Epithelial cell of proximal tubule (primary cell): ENCODE measurements around the gene WDR64. TPM values are rescaled to one million over a fixed set of nuclear protein-coding genes. Genes with fewer than 3 reads are reported as not detected.

Source experiments
- DNase-seq: peaks from one replicate; pipeline ENCODE4 v3.0.0-alpha.2; 2011; ENCODE audit warnings: low read depth
- H3K4me3 ChIP-seq: 2 replicates; pipeline ENCODE4 v1.5.1; 2011; ENCODE audit warnings: low read depth, mild to moderate bottlenecking, low read length
- total RNA-seq: library from RNA; depleted of rRNA; stranded (reverse); fragments of >200 nt; gene quantifications from 2 replicates; pipeline ENCODE4 v1.2.3, GENCODE V29; 2015
- TF ChIP-seq, protein P1 (sequence below): conservative IDR thresholded peaks from 2 replicates; pipeline ENCODE4 v1.5.1; 2012; ENCODE audit warnings: low read depth, mild to moderate bottlenecking, low read length

WDR64 gene
- total RNA-seq, 1 donor from 2014 or later, result not detected

DNA sequence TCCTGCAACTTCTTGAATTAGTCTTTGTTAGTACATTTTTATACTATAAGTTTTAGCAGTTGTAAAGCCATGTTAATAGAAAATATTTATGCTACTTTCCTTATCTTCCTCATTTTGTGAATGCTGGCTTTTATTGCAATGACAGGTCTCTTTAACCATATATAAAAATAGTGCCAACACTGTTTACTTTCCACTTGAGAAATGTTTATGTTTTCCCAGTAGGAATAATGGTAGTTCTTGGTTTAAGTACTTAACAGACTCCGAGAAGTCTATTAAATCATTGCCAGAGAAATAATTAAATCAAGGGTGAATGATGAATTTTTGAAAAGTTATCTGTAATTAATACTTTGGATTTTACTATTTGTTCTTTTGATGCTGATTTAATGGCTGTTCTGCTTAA is 21.6 kb upstream of the WDR64 start:
- TF ChIP-seq, protein P1, sequence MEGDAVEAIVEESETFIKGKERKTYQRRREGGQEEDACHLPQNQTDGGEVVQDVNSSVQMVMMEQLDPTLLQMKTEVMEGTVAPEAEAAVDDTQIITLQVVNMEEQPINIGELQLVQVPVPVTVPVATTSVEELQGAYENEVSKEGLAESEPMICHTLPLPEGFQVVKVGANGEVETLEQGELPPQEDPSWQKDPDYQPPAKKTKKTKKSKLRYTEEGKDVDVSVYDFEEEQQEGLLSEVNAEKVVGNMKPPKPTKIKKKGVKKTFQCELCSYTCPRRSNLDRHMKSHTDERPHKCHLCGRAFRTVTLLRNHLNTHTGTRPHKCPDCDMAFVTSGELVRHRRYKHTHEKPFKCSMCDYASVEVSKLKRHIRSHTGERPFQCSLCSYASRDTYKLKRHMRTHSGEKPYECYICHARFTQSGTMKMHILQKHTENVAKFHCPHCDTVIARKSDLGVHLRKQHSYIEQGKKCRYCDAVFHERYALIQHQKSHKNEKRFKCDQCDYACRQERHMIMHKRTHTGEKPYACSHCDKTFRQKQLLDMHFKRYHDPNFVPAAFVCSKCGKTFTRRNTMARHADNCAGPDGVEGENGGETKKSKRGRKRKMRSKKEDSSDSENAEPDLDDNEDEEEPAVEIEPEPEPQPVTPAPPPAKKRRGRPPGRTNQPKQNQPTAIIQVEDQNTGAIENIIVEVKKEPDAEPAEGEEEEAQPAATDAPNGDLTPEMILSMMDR, result no peak
- no peak for DNase-seq
- H3K4me3 ChIP-seq, result no peak overlapping the region

- TF ChIP-seq, protein P1, result no peak
- DNase-seq, result no peak
- H3K4me3 ChIP-seq, result no peak overlapping the region
These were observed 21.2 kb upstream of the WDR64 start for GRCh38 chr1:241630899-241631298.

DNA sequence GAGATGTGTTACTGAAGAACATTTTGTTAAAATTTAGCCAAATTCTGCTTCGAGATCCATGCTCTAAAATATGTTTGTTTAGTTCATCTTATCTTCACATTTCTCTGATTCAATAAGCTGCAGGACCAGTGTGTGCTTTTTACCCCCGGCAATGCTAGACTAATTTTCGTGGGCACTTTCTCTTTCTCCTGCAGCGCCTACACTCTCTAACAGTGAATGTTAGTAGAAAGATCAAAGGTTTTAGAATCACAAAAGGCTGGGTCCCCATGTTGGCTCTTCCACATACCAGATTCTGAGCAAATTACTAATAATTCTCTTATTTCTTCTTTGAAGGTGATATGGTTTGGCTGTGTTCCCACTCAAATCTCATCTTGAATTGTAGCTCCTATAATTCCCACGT is 20.4 kb upstream of the WDR64 start:
- DNase-seq, result no peak
- no peak overlapping the region for H3K4me3 ChIP-seq
- TF ChIP-seq, protein P1, result no peak

DNA sequence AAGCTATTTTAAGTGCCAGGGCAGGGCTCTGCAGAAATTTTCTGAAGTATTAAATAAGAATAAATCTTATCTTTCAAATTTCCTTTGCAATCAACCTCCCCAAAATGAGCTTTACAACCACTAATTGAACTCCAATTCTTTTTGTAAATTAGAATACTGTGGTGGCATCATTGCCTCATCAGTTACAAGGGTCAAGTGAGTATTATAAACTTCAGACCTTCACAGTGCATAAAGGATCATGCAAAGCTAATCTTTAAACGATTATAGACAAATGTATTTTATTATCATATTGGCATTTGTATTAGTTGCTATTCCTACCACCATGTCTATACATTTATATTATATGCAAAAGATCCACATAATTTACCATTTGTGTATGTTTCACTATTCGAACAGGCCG is 19.1 kb upstream of the WDR64 start:
- no peak for DNase-seq
- TF ChIP-seq, protein P1, result no peak
- H3K4me3 ChIP-seq, result no peak overlapping the region

GRCh38 chr1:241635556-241636152 is 16.4 kb upstream of the WDR64 start:
- no peak for DNase-seq
- TF ChIP-seq, protein P1, result no peak
- H3K4me3 ChIP-seq, result no peak overlapping the region

DNA sequence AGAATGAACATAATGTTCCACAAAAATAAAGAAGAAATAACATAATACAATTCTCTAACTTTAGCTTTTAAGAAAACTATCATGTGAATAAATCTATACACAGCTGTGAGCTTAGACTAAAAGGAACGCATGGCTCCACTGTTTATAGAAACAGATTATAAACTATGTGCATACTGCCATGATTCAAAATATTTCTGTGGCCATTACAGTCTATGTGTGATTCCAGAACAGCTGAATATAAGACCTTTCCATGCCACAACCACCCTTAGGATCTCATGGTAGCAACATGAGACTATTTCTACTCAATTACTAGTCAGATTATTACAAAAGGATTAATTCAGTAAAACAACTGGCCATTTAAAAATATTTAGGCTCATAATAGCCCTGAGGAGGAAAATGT is 15.8 kb upstream of the WDR64 start:
- no peak for DNase-seq
- H3K4me3 ChIP-seq, result no peak overlapping the region
- TF ChIP-seq, protein P1, result no peak

DNA sequence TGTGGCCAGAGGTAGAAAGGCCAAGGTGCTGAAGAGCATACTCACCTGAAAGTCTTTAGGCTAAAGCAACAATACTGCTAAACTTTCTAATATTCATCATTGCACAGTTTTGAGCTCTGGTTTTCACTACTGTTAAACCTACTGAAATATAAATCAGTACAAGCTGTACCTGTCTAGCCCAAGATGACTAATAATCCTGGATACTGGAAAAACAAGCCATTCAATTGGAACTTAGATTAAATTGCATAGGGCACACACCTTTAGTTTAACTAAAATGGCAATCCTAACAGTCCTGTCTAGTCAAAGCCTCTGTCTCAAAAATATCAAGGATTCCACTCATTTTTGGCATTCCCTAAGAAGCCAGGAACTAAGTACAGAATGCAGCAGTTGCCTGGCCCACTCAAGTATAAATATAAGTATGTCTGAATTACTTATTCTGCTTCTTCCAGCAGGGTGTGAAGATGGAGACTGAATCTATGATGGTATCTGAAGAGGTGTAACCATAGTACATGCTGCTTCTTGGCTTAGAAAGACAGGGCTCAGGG is 15.0 kb upstream of the WDR64 start:
- TF ChIP-seq, protein P1, result no peak
- H3K4me3 ChIP-seq, result no peak overlapping the region
- DNase-seq, result no peak
